Measurements from ENCODE around the gene ELOB. TPM values are rescaled to one million over a fixed set of nuclear protein-coding genes. Genes with fewer than 3 reads are reported as not detected.
A peak's percentile ranks its signal among the peaks of the same experiment; 100 is the strongest.

The ELOB gene
- total RNA-seq (2022): 175 and 184 TPM in 2 replicates
- Bru-seq, nascent RNA: percentile 84 among the genes with signal in this experiment
- percentile 83 among the genes with signal in this experiment for BruChase-seq, experiment 1, labeled RNA remaining after a 2-hour chase
- BruChase-seq, experiment 2, labeled RNA remaining after a 6-hour chase: percentile 87 among the genes with signal in this experiment
- long read RNA-seq, transcript ELOB-205 (3 exons, 331 nt): minor isoform, 6 of 380 reads
- long read RNA-seq, transcript ELOB-203 (4 exons, 991 nt): major isoform, 253 of 380 reads
- long read RNA-seq, transcript ELOB-202 (3 exons, 997 nt): minor isoform, 107 of 380 reads
- long read RNA-seq, partial matches to known transcripts: 4 of 380 reads
- long read RNA-seq, other reads (novel, unspliced or antisense): 9 of 380 reads

DNA sequence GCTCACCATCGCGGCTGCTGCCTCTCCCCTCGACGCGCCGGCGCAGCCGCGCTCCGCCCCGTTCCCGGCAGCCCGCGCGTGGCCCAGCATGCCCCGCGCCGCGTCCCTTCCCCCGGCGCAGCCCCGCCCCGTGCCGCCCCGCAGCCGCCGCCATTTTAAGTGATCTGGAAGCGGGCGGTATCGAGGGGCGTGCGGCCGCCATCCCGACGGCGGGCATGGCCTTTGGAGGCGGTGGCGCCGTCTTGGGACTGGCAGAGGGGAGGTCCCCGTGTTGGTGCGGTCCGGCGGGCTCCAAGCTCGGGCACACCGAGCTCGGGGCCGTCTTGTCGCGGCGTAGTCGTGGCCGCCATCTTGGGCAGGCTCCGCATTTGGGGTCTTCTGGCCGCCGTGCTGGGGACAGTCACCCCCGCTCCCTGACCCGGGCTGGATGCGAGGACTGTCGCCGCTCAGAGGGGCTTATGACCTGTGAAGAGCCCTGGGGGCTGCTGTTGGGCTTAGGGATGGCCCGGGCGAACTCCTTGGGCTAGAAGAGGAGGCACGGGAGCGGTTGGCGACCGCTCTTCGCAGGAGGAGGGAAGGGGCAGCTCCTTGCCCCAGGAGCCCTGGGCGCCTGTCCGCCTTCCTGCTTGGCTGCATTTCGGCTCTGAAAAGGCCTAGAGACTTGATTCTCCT, at the start of gene ELOB:
TSS of gene ELOB (minus strand) at position 50 of the 672 bp plus-strand sequence. CDS start at position 9, 41 bp downstream.
- intact Hi-C loops (cut with micrococcal nuclease; ENCODE audit: unreplicated experiment): no loop called here
- H3K27me3 ChIP-seq (replicated peaks; ENCODE audit: control insufficient read depth, insufficient read depth, low read length): no peaks in the 10 kb centered on the region
- H3K36me3 ChIP-seq (ENCODE audit: control insufficient read depth, insufficient read depth, low read length): peaks cover 3% of the 10 kb centered on the region
- TF ChIP-seq, protein P1, sequence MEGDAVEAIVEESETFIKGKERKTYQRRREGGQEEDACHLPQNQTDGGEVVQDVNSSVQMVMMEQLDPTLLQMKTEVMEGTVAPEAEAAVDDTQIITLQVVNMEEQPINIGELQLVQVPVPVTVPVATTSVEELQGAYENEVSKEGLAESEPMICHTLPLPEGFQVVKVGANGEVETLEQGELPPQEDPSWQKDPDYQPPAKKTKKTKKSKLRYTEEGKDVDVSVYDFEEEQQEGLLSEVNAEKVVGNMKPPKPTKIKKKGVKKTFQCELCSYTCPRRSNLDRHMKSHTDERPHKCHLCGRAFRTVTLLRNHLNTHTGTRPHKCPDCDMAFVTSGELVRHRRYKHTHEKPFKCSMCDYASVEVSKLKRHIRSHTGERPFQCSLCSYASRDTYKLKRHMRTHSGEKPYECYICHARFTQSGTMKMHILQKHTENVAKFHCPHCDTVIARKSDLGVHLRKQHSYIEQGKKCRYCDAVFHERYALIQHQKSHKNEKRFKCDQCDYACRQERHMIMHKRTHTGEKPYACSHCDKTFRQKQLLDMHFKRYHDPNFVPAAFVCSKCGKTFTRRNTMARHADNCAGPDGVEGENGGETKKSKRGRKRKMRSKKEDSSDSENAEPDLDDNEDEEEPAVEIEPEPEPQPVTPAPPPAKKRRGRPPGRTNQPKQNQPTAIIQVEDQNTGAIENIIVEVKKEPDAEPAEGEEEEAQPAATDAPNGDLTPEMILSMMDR (IDR thresholded peaks at IDR 0.05; ENCODE audit: insufficient read depth in 1 of 2, low read depth in 1 of 2, low read length in 1 of 2, severe bottlenecking in 1 of 2, unreplicated experiment in 1 of 2): no peak
- POLR2A ChIA-PET: interaction anchor here (0.5 to 1.3 kb wide), 5 partner anchors 9 to 91 kb away, joined by 3 to 8 read pairs (median 4); partner anchors contain the start of genes PRSS21, PRSS22 and SRRM2
- DNase-seq: peak; percentile 81 to 89
- Mint-ChIP-seq H3K27me3 (ENCODE audit: insufficient read depth, unreplicated experiment) (no peaks in the 10 kb centered on the region), H3K4me1 (ENCODE audit: low read depth, unreplicated experiment) (peaks cover 6% of the 10 kb centered on the region), H3K9me3 (ENCODE audit: unreplicated experiment) (no peaks in the 10 kb centered on the region), H3K4me3 (ENCODE audit: unreplicated experiment) (peak within 1 kb of the TSS; percentile 89), H3K27ac (ENCODE audit: unreplicated experiment) (peak within 1 kb of the TSS; percentile 92), H3K36me3 (ENCODE audit: insufficient read depth, unreplicated experiment) (peaks cover 37% of the 10 kb centered on the region)
- TSS peak; percentile 69 for BruUV-seq (replicated peaks)
- no peaks in the 10 kb centered on the region for H3K9me3 ChIP-seq
- CTCF ChIA-PET: interaction anchor here (0.8 kb wide), 1 partner anchor 130 kb away, joined by 4 read pairs; no protein-coding TSS in a partner anchor
- H3K4me3 ChIP-seq (ENCODE audit: low read depth, low read length): peak within 1 kb of the TSS; percentile 76
- peaks cover 15% of the 10 kb centered on the region for H3K4me1 ChIP-seq

DNA sequence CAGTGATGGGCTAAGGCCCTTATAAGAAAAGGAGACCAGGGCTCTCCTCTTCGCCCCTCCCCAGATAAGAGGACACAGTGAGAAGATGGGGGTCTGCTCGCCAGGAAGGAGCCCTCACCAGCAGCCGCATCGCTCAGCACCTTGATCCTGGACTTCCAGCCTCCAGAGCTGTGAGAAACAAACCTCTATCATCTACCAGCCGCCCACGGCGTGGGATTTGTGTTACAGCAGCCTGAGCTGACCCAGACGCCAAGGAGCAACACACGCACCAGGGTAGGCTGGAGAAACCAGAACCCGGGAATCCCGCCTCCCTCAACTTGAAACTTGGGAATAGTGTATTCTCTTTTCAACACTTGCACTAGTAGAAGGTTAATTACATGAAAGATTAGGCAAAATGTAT, 48.8 kb upstream of the ELOB start:
- H3K4me3 ChIP-seq (ENCODE audit: low read depth, low read length): no peak overlapping the region
- TF ChIP-seq, protein P1 (IDR thresholded peaks at IDR 0.05; ENCODE audit: insufficient read depth in 1 of 2, low read depth in 1 of 2, low read length in 1 of 2, severe bottlenecking in 1 of 2, unreplicated experiment in 1 of 2): no peak
- no TSS peak for BruUV-seq (replicated peaks)
- Mint-ChIP-seq H3K36me3 (ENCODE audit: insufficient read depth, unreplicated experiment) (no peaks in the 10 kb centered on the region), H3K27me3 (ENCODE audit: insufficient read depth, unreplicated experiment) (no peaks in the 10 kb centered on the region), H3K4me3 (ENCODE audit: unreplicated experiment) (no peak overlapping the region), H3K27ac (ENCODE audit: unreplicated experiment) (no peak overlapping the region), H3K9me3 (ENCODE audit: unreplicated experiment) (no peaks in the 10 kb centered on the region), H3K4me1 (ENCODE audit: low read depth, unreplicated experiment) (peaks cover 4% of the 10 kb centered on the region)
- no peaks in the 10 kb centered on the region for H3K4me1 ChIP-seq
- no peaks in the 10 kb centered on the region for H3K36me3 ChIP-seq (ENCODE audit: control insufficient read depth, insufficient read depth, low read length)
- ChIA-PET POLR2A (no interaction called here), CTCF (no interaction called here)
- H3K9me3 ChIP-seq: no peaks in the 10 kb centered on the region
- no peak for DNase-seq
- intact Hi-C loops (cut with micrococcal nuclease; ENCODE audit: unreplicated experiment): no loop called here
- no peaks in the 10 kb centered on the region for H3K27me3 ChIP-seq (replicated peaks; ENCODE audit: control insufficient read depth, insufficient read depth, low read length)

DNA sequence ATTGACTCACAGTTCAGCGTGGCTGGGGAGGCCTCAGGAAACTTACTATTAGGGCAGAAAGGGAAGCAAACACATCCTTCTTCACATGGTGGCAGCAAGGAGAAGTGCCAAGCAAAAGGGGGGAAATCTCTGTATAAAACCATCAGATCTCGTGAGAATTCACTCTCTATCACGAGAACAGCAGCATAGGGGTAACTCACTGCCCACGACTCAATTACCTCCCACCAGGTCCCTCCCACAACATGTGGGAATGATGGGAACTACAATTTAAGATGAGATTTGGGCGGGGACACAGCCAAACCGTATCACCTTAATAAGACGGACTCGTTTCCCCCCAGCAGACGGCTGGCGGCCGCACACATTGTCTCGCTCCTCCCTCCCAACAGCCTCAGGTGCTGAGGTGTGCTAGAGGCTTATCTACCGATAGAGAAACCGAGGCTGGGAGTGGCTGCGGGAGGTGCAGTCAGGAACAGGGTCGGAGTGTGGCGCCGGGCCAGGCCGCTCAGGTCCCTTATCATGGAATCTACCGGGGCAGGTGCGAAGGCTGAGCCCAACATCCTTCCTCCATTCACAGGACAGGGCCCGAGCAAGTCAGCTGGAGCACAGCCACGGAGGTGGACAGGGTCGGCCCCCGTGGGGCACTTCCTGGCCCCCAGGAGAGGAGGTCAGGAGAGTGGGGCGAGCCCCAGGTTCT, 48.1 kb upstream of the ELOB start:
- BruUV-seq (replicated peaks): no TSS peak
- POLR2A ChIA-PET: no interaction called here
- H3K36me3 Mint-ChIP-seq (ENCODE audit: insufficient read depth, unreplicated experiment): no peaks in the 10 kb centered on the region

More for the DNA sequence above, 48.1 kb upstream of the ELOB start:
- peaks cover 4% of the 10 kb centered on the region for H3K4me1 Mint-ChIP-seq (ENCODE audit: low read depth, unreplicated experiment)
- no peak overlapping the region for H3K27ac Mint-ChIP-seq (ENCODE audit: unreplicated experiment)
- Histone ChIP-seq H3K4me1 (no peaks in the 10 kb centered on the region), H3K27me3 (replicated peaks; ENCODE audit: control insufficient read depth, insufficient read depth, low read length) (no peaks in the 10 kb centered on the region), H3K36me3 (ENCODE audit: control insufficient read depth, insufficient read depth, low read length) (no peaks in the 10 kb centered on the region), H3K9me3 (no peaks in the 10 kb centered on the region), H3K4me3 (ENCODE audit: low read depth, low read length) (no peak overlapping the region)
- no peaks in the 10 kb centered on the region for H3K27me3 Mint-ChIP-seq (ENCODE audit: insufficient read depth, unreplicated experiment)
- TF ChIP-seq, protein P1 (IDR thresholded peaks at IDR 0.05; ENCODE audit: insufficient read depth in 1 of 2, low read depth in 1 of 2, low read length in 1 of 2, severe bottlenecking in 1 of 2, unreplicated experiment in 1 of 2): no peak
- intact Hi-C loops (cut with micrococcal nuclease; ENCODE audit: unreplicated experiment): no loop called here
- H3K9me3 Mint-ChIP-seq (ENCODE audit: unreplicated experiment): no peaks in the 10 kb centered on the region
- CTCF ChIA-PET: no interaction called here
- H3K4me3 Mint-ChIP-seq (ENCODE audit: unreplicated experiment): no peak overlapping the region
- DNase-seq: no peak
